Measurements from ENCODE around the gene ZNF654. TPM values are rescaled to one million over a fixed set of nuclear protein-coding genes. Genes with fewer than 3 reads are reported as not detected.

Gene ZNF654
- total RNA-seq, 1 donor from 2014 or later, result 11.2 TPM

DNA sequence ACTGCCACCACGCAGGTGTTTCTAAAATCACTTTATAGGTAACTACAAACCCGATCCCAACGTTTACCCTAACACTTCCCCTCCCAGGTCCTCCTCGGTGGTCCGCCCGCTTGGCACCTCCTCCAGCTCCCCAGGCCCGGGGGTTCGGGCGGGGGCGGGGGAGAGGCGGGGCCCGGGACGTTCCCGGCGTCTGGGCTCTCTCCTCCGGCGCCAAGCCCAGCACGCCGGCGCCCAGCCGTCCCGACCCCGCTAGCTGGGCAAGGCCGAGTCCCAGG, 812 bp upstream of the ZNF654 start:
- peaks cover 56% of the 10 kb centered on the region for H3K4me1 Mint-ChIP-seq
- H3K27me3 Mint-ChIP-seq, result no peaks in the 10 kb centered on the region
- peaks cover 41% of the 10 kb centered on the region for H3K36me3 Mint-ChIP-seq (ENCODE audit: low read depth)
- intact Hi-C loops (cut with micrococcal nuclease), result loop anchor here (2.0 kb wide), 1 partner anchor 61 kb away; no protein-coding TSS in a partner anchor
- TF ChIP-seq CTCF (IDR thresholded peaks at IDR 0.05), result no peak
- CTCF ChIA-PET, result interaction anchor here (0.7 to 1.9 kb wide), 2 partner anchors 26 to 55 kb away, joined by 3 to 8 read pairs; no protein-coding TSS in a partner anchor
- POLR2A ChIA-PET, result interaction anchor here (0.9 to 2.8 kb wide), 11 partner anchors 9 to 831 kb away, joined by 3 to 81 read pairs (median 7); partner anchors contain the start of genes C3orf38 and CHMP2B
- H3K4me3 Mint-ChIP-seq, result peak overlapping the region; percentile 97
- H3K27ac Mint-ChIP-seq, result peak overlapping the region; percentile 97
- DNase-seq (no peak), ATAC-seq (ENCODE audit: low read depth) (no peak)
- H3K9me3 Mint-ChIP-seq, result no peaks in the 10 kb centered on the region

DNA sequence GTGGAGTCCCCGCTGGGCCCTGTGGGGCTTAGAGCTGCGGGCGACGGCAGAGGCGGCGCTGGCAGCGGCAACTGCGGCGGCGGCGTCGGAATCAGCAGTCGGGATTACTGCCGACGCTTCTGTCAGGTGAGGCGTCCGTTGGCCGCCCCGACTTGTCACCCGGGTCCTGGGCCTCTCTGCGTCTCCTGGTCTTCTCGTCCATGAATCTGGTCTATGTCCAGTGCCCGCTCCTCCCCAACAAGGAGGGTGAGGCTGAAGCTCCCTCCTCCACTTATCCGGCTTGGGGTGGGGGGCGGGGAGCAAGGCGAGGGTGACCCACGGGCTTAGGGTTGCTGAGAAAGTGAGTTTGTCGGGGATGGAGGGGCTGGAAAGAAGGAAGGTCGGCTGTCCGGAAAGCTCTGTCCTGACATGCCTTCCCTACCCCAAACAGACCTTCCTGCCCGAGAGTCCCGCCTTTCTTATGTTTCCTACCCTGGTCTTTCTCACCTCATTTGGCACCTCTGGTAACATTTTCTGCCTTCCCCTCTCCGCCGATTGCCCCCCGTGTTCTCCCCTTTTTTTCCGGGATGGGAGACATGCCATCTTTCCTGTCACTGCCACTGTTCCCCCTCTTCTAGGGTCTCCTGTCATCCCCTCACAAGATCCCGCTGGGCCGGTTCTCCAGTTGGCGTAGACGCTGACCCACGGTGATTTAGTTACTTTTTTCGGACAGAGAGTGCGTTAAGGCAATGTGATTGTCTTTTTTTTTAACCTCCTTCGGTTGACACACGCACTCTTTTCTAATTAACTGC, 520 bp downstream of the ZNF654 start:
- Mint-ChIP-seq H3K36me3 (ENCODE audit: low read depth) (peaks cover 35% of the 10 kb centered on the region), H3K4me1 (peaks cover 65% of the 10 kb centered on the region), H3K9me3 (no peaks in the 10 kb centered on the region), H3K4me3 (peak overlapping the region; percentile 97), H3K27me3 (no peaks in the 10 kb centered on the region), H3K27ac (peak overlapping the region; percentile 97)
- POLR2A ChIA-PET, result interaction anchor here (0.6 to 2.8 kb wide), 13 partner anchors 8 to 833 kb away, joined by 3 to 81 read pairs (median 6); partner anchors contain the start of genes C3orf38 and CHMP2B
- DNase-seq, result peak; percentile 19
- no peak for TF ChIP-seq CTCF (IDR thresholded peaks at IDR 0.05)
- intact Hi-C loops (cut with micrococcal nuclease), result loop anchor here (1.0 to 2.0 kb wide), 5 partner anchors 27 to 832 kb away; partner anchors contain the start of genes C3orf38 and CHMP2B
- CTCF ChIA-PET, result interaction anchor here (1.9 kb wide), 1 partner anchor 54 kb away, joined by 8 read pairs; no protein-coding TSS in a partner anchor
- no peak for ATAC-seq (ENCODE audit: low read depth)

- ATAC-seq (ENCODE audit: low read depth), result no peak
These were observed 2.7 kb downstream of the ZNF654 start for GRCh38 chr3:88061746-88062145.

DNA sequence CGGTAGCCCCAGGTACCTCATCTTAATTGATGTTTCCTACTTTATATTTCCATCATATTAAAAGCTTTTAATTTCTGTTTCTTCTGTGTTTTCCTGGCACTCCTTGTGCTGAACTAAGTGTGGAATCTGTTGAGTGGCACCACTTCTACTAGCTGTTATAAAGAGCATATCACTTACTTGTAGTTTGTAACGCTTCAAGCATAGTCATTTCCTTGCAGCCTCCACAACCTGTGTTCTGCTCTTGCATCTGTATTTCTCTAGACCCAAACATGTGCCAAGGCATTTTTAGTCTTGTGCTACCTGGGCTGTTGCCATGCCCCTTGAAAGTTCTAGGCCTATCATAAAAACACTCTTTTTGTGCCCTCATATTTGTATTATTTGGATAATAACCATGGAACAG, 16.0 kb downstream of the ZNF654 start:
- Mint-ChIP-seq H3K27ac (no peak overlapping the region), H3K4me3 (no peak overlapping the region)
- no peak for TF ChIP-seq CTCF (IDR thresholded peaks at IDR 0.05)

More at GRCh38 chr3:88061746-88062145, 2.7 kb downstream of the ZNF654 start:
- Mint-ChIP-seq H3K4me3 (peak overlapping the region; percentile 45), H3K27me3 (no peaks in the 10 kb centered on the region), H3K36me3 (ENCODE audit: low read depth) (peaks cover 21% of the 10 kb centered on the region), H3K4me1 (peaks cover 53% of the 10 kb centered on the region), H3K27ac (peak overlapping the region; percentile 30), H3K9me3 (no peaks in the 10 kb centered on the region)
- TF ChIP-seq CTCF (IDR thresholded peaks at IDR 0.05), result no peak
- no peak for DNase-seq
- ChIA-PET POLR2A (no interaction called here), CTCF (interaction anchor here (0.9 kb wide), 1 partner anchor 26 kb away, joined by 3 read pairs; no protein-coding TSS in a partner anchor)
- intact Hi-C loops (cut with micrococcal nuclease), result loop anchor here (2.0 kb wide), 1 partner anchor 17 kb away; no protein-coding TSS in a partner anchor

GRCh38 chr3:88075497-88075896, 16.4 kb downstream of the ZNF654 start:
- CTCF ChIA-PET, result no interaction called here
- Mint-ChIP-seq H3K9me3 (peaks cover 5% of the 10 kb centered on the region), H3K36me3 (ENCODE audit: low read depth) (peaks cover 7% of the 10 kb centered on the region), H3K4me1 (peaks cover 42% of the 10 kb centered on the region), H3K27me3 (no peaks in the 10 kb centered on the region), H3K4me3 (no peak overlapping the region), H3K27ac (no peak overlapping the region)
- intact Hi-C loops (cut with micrococcal nuclease), result no loop called here
- POLR2A ChIA-PET, result no interaction called here
- DNase-seq (no peak), ATAC-seq (ENCODE audit: low read depth) (no peak)
- no peak for TF ChIP-seq CTCF (IDR thresholded peaks at IDR 0.05)

More for the DNA sequence above, 16.0 kb downstream of the ZNF654 start:
- no peaks in the 10 kb centered on the region for H3K27me3 Mint-ChIP-seq
- DNase-seq (no peak), ATAC-seq (ENCODE audit: low read depth) (no peak)
- POLR2A ChIA-PET, result no interaction called here
- intact Hi-C loops (cut with micrococcal nuclease), result no loop called here
- CTCF ChIA-PET, result no interaction called here
- H3K9me3 Mint-ChIP-seq, result peaks cover 5% of the 10 kb centered on the region
- peaks cover 9% of the 10 kb centered on the region for H3K36me3 Mint-ChIP-seq (ENCODE audit: low read depth)
- H3K4me1 Mint-ChIP-seq, result peaks cover 42% of the 10 kb centered on the region
